Astrocyte (in vitro differentiated cells and primary cell): ENCODE results near the gene PSMB11. TPM values are rescaled to one million over a fixed set of nuclear protein-coding genes. Genes with fewer than 3 reads are reported as not detected.

Source experiments
- DNase-seq: peaks from one replicate; pipeline ENCODE4 v3.0.0-alpha.2; 2010; ENCODE audit warnings: low read depth
- FAIRE-seq: peaks from 2 replicates; lab custom pipeline; 2011; peaks lifted over from hg19 to GRCh38; lab: Jason Lieb, UNC
- H2AFZ ChIP-seq: 2 replicates; pipeline ENCODE4 v1.6.0; 2012; ENCODE audit warnings: low read depth, low read length, inconsistent platforms
- H3K27ac ChIP-seq: 2 replicates; pipeline ENCODE4 v1.5.1; 2011; ENCODE audit warnings: low read depth, low read length, inconsistent platforms
- H3K27me3 ChIP-seq: 2 replicates; pipeline ENCODE4 v1.6.0; 2011; ENCODE audit warnings: low read length, inconsistent platforms; ENCODE audit not compliant: insufficient read depth
- H3K36me3 ChIP-seq: 2 replicates; pipeline ENCODE4 v1.5.1; 2011; ENCODE audit warnings: low read length, inconsistent platforms; ENCODE audit not compliant: insufficient read depth
- H3K4me1 ChIP-seq: 2 replicates; pipeline ENCODE4 v1.5.1; 2011; ENCODE audit warnings: low read length, inconsistent platforms; ENCODE audit not compliant: insufficient read depth
- H3K4me2 ChIP-seq: 2 replicates; pipeline ENCODE4 v1.6.0; 2012; ENCODE audit warnings: low read length, inconsistent platforms
- H3K4me3 ChIP-seq: 2 replicates; pipeline ENCODE4 v1.5.1; 2011; ENCODE audit warnings: low read depth, mild to moderate bottlenecking, low read length, inconsistent platforms; ENCODE audit not compliant: insufficient read depth
- H3K79me2 ChIP-seq: 2 replicates; pipeline ENCODE4 v1.6.0; 2012; ENCODE audit warnings: mild to moderate bottlenecking, low read length, inconsistent platforms; ENCODE audit not compliant: insufficient read depth
- H3K9ac ChIP-seq: 2 replicates; pipeline ENCODE4 v1.6.0; 2012; ENCODE audit warnings: mild to moderate bottlenecking, low read length, inconsistent platforms
- H3K9me3 ChIP-seq: 2 replicates; pipeline ENCODE4 v1.5.1; 2012; ENCODE audit warnings: low read depth, mild to moderate bottlenecking, low read length, inconsistent platforms; ENCODE audit not compliant: insufficient read depth
- H4K20me1 ChIP-seq: 2 replicates; pipeline ENCODE4 v1.6.0; 2012; ENCODE audit warnings: low read length, inconsistent platforms; ENCODE audit not compliant: insufficient read depth
- H3K27ac Mint-ChIP-seq: one replicate; pipeline ENCODE4 v1.8.0; 2021; ENCODE audit warnings: mild to moderate bottlenecking, mixed read lengths; ENCODE audit not compliant: unreplicated experiment
- H3K27me3 Mint-ChIP-seq: one replicate; pipeline ENCODE4 v1.8.0; 2021; ENCODE audit warnings: low read depth, mixed read lengths; ENCODE audit not compliant: unreplicated experiment
- H3K36me3 Mint-ChIP-seq: one replicate; pipeline ENCODE4 v1.8.0; 2021; ENCODE audit warnings: low read depth, mixed read lengths; ENCODE audit not compliant: unreplicated experiment
- H3K4me1 Mint-ChIP-seq: one replicate; pipeline ENCODE4 v1.8.0; 2021; ENCODE audit warnings: low read depth, mixed read lengths; ENCODE audit not compliant: unreplicated experiment
- H3K4me3 Mint-ChIP-seq: one replicate; pipeline ENCODE4 v1.8.0; 2021; ENCODE audit warnings: mild to moderate bottlenecking, moderate library complexity, mixed read lengths; ENCODE audit not compliant: unreplicated experiment
- H3K9me3 Mint-ChIP-seq: one replicate; pipeline ENCODE4 v1.8.0; 2021; ENCODE audit warnings: mild to moderate bottlenecking, mixed read lengths; ENCODE audit not compliant: unreplicated experiment
- CTCF ChIP-seq: IDR thresholded peaks from 2 replicates; pipeline ENCODE4 v1.5.1; 2011; ENCODE audit warnings: low read depth, mild to moderate bottlenecking, inconsistent platforms, low read length, moderate library complexity; ENCODE audit not compliant: insufficient read depth
- EZH2 ChIP-seq: IDR thresholded peaks from 2 replicates; pipeline ENCODE4 v1.6.1; 2012; ENCODE audit warnings: mild to moderate bottlenecking, low read length, inconsistent platforms; ENCODE audit not compliant: insufficient read depth
- total RNA-seq: library from RNA; stranded (reverse); gene quantifications from 2 replicates; pipeline ENCODE4 v1.2.1, GENCODE V29; 2021

The PSMB11 gene
- total RNA-seq, 1 donor from 2014 or later = not detected

DNA sequence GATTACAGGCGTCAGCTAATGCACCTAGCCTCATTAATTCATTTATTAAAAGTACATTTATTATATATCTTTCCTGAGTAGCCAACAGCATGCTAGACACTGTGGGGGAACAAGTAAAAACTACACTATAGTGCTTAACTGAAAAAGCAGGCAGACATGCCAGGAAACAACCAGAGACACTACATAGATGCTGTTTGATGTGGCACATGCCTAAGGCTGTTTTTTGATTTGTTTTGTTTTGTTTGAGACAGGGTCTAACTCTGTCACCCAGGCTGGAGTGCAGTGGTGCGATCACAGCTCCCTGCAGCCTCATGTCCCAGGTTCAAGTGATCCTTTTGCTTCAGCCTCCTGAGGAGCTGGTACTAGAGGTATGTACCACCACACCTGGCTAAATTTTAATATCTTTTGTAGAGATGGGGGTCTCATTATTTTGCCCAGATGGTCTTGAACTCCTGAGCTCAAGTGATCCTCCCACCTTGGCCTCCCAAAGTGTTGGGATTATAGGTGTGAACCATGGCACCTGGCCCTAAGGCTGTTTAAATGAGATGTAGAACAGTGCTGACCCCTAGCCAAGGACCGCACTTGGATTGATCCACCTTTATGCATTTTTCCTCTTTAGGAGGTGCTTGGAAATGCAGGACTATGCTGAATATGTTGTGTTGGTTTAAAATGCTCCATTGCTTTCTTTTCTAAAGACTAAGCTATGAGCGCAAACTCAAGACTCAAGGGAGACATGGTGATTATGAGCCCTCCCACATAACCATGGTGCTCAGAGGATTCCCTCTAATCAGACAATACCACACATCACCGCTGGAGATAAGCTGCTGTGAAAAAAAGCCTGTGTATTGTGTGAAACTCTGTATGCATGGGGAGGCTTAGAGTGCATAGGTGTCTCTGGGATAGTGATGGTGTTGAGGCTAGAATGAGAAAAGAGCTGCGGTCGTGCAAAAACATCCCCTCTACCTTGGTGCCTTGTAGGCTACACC lies 21.6 kb upstream of the PSMB11 start:
- peaks cover 18% of the 10 kb centered on the region for H4K20me1 ChIP-seq
- peaks cover 1% of the 10 kb centered on the region for H3K36me3 ChIP-seq
- no peak overlapping the region for H3K4me2 ChIP-seq
- DNase-seq (no peak), FAIRE-seq (no peak)
- H3K27ac Mint-ChIP-seq = no peak overlapping the region
- no peaks in the 10 kb centered on the region for H3K79me2 ChIP-seq
- peaks cover 9% of the 10 kb centered on the region for H3K4me1 Mint-ChIP-seq
- no peak overlapping the region for H3K9ac ChIP-seq
- H3K27me3 Mint-ChIP-seq = no peaks in the 10 kb centered on the region
- H3K4me3 Mint-ChIP-seq = no peak overlapping the region
- no peaks in the 10 kb centered on the region for H3K9me3 Mint-ChIP-seq
- H2AFZ ChIP-seq = no peak overlapping the region
- H3K9me3 ChIP-seq = no peaks in the 10 kb centered on the region
- H3K4me3 ChIP-seq = no peak overlapping the region
- no peak for TF ChIP-seq EZH2
- TF ChIP-seq CTCF = no peak
- H3K27ac ChIP-seq = no peak overlapping the region
- H3K27me3 ChIP-seq = no peaks in the 10 kb centered on the region
- peaks cover 6% of the 10 kb centered on the region for H3K4me1 ChIP-seq
- H3K36me3 Mint-ChIP-seq = peaks cover 10% of the 10 kb centered on the region

- Histone ChIP-seq H3K4me2 (no peak overlapping the region), H3K36me3 (peaks cover 11% of the 10 kb centered on the region), H3K4me1 (peaks cover 8% of the 10 kb centered on the region), H3K27ac (no peak overlapping the region), H3K9me3 (no peaks in the 10 kb centered on the region), H2AFZ (no peak overlapping the region), H3K27me3 (no peaks in the 10 kb centered on the region), H3K4me3 (no peak overlapping the region), H3K9ac (no peak overlapping the region), H4K20me1 (peaks cover 28% of the 10 kb centered on the region), H3K79me2 (no peaks in the 10 kb centered on the region)
- Mint-ChIP-seq H3K36me3 (peaks cover 18% of the 10 kb centered on the region), H3K9me3 (no peaks in the 10 kb centered on the region), H3K27me3 (no peaks in the 10 kb centered on the region), H3K4me3 (no peak overlapping the region), H3K27ac (no peak overlapping the region), H3K4me1 (peaks cover 13% of the 10 kb centered on the region)
- FAIRE-seq (no peak), DNase-seq (no peak)
- TF ChIP-seq EZH2 = no peak
- TF ChIP-seq CTCF = no peak
These were observed 20.6 kb upstream of the PSMB11 start for GRCh38 chr14:23021434-23021833.
